Posterior vena cava (tissue), 2 donors: ENCODE results near the gene RRH. TPM values are rescaled to one million over a fixed set of nuclear protein-coding genes. Genes with fewer than 3 reads are reported as not detected.
"Not testable (repeated sequence)": the region's sequence is repeated elsewhere in the genome, so short reads cannot be mapped to it uniquely, and the experiment has no call there.

Experiments used
- DNase-seq: peaks from one replicate; pipeline ENCODE4 v3.0.0-alpha.2; 2020; ENCODE audit warnings: low spot score
- intact Hi-C, 2 donors: fragments of 100-400 bp; cut with DNase I; formaldehyde crosslinking; loops; one replicate each; pipeline versions ENCODE4 v1.14.1 to v1.14.2; 2022 to 2023
- total RNA-seq, 2 donors: library from RNA; stranded (reverse); fragmentation: NEBNext Ultra II Directional; extraction: Animal tissue kit (Norgen Biotek cat#: 25700); gene quantifications; one replicate each; pipeline ENCODE4 v1.2.1, GENCODE V29; 2021
- donor health status: DM: yes; HTN: yes; CAD: no.
- donor health status: DM: yes; HTN: yes; CAD: no.

The RRH gene
- total RNA-seq, 2 donors from 2014 or later, result 0.19 to 0.28 TPM

DNA sequence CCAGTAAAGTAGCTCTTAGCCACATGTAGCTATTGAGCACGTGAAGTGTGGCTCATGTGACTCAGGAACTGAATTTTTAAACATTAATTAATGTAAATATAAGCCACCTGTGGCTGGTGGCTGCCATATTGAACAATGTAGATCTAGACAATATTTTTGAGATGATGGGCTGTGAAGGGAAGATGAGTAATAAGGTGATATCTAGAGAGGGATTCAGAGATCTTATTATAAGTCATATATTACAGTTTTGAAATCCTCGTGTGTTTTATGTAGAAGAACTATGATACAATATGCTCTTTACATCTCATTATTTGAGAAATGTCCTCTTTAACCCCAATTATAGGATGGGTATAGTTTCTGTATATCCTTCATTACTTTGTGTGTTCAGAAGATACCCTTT is 6.6 kb upstream of the RRH start:
- no peak for DNase-seq
- intact Hi-C loops, result no loop called here

DNA sequence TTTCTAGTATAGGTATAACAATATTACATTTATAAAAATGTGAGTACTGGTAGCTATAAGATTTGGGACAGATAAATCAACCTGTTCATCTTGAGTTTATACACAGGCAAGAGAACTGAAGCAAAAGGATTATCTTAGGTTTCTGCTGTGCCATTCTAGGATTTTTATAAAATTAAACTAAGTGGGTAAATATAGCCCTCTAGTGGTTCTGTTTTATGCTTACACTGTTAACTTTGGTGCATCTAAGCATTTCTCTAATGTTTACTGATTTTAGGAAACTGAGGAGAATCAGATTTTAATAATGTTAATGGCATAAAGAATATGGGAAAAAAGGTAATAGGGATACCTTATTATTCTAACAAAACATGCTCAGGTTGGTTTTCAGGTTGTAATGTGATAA is 1.1 kb upstream of the RRH start:
- intact Hi-C loops, result no loop called here
- no peak for DNase-seq

DNA sequence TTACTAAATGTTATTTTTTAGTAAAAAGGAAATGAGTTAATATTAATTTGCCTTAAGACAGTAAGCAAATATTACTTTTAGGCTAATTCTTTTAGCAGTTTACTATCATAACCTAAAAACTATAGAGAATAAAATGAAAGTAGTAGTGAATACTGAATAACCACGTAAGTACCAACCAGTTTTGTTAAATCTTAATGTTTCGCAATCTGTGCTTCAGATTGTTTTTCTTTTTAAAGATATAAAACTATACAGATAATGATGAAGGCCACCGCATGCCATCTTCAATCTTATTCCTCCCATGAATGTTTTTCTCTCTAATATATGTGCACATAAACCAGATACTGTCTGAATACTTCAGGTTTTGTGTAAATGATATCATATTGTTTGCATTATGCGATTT is 6.0 kb downstream of the RRH start:
- intact Hi-C loops, result no loop called here
- no peak for DNase-seq

DNA sequence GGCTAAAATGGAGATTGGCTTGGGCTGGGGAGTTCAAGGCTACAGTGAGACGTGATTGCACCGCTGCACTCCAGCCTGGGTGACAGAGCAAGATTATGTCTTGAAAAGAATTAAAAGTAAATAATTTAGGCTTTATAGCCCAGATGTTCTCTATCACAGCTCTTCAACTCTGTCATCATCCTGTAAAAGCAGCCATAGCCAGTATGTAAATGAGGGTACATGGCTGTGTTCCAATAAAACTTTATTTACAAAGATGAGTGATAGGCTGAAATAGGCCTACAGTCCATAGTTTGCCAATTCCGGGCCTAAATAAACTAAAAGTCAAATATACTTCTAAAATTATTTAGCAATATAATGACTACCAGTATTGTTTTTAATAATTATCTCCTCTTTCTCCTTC is 9.2 kb downstream of the RRH start:
- intact Hi-C loops, result no loop called here
- no peak for DNase-seq

DNA sequence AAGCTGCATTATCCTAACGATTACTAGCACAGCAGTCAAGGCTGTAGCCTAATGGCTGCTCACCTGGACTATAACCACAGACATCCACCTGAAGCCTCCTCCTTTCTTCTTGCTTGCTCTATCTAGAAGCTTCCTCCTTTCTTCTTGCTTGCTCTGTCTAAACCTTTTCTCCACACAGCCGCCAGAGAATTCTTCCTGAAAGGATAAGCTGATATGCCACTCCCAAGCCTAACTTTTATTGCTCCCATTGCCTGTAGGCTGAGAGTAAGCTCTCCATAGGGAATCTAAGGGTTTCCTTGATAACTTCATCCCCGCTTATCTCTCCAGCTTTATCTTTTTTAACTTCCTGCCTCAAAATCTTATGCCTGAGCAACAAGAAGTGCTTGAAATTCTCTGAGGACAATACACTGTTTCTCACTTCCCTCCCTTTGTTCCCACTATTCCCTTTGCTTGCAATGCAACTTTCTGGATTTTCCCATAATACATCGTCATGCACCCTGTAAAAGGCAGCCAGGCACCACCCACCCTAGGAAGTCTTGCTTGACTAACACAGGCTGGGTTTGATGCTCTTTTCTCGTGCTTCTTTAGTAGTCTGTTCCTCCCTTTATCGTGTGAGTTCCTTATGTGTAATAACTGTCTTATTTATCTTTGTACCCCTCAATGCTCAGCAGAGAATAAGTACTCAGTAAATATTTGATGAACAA is 18.8 kb downstream of the RRH start:
- DNase-seq, result no peak
- intact Hi-C loops, result no loop called here

DNA sequence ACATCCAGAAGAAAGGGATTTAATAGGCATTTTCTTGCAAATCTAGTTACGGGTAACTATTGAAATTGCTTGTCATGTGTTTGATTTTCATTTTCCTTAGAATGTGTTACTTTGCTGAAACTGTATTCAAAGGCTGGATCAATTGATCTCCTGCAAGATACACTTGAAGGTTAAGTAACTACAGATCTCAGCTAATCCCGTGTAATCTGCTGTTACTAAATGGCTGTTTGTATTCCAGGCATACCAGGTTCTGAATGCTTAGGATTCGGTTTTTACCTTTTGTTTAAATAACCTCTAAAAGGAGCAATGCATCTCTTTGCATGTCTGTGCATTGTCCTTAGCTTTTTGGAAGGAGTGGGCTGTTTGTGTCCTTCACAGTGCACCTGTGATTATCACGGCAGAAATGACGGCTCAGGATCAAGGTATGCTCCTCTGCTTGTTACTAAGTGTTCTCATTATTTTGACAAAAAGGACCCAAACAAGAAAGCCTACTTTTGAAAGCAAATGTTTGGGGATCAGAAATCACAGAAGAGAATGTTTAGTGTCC is 20.2 kb downstream of the RRH start, which contains the start of gene LRIT3:
Gene LRIT3 (plus strand): TSS at position 212 of the 547 bp plus-strand sequence. CDS start 95 bp downstream, at position 307.
- intact Hi-C loops, result no loop called here
- no peak for DNase-seq

DNA sequence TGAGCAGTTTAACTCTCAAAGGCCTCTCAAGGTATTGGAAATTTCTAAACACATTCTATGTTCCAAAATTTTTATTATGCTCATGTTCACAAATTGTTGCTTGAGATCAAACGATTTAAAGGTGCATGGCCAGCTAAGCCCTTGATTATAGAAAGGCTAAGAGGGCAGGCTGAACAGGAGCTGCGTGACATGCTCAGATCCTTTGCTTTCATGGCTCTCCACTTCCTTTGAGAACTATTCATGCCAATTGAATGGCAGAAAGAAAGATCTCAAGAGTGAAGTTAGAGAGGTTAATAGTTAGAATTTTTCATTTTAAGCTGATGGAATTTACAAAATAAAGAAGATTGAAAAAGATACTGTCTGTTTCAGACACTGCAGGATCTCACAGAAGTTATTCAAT is 20.7 kb downstream of the RRH start:
- no peak for DNase-seq
- intact Hi-C loops, result no loop called here

DNA sequence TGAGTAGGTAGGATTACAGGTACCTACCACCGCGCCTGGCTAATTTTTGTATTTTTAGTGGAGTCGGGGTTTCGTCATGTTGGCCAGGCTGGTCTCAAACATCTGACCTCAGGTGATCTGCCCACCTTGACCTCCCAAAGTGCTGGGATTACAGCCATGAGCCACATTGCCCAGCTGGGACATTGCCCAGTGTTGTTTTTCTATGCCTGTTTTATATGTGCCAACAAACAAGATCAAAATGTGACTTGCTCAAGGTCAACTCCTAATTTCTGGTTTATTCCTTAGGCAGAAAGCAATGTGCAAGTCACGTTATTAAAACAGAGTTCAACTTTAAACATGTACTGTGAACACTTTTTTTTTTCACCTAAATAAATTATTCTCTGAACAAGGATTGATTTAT is 22.8 kb downstream of the RRH start:
- intact Hi-C loops, result no loop called here
- DNase-seq, result no peak

DNA sequence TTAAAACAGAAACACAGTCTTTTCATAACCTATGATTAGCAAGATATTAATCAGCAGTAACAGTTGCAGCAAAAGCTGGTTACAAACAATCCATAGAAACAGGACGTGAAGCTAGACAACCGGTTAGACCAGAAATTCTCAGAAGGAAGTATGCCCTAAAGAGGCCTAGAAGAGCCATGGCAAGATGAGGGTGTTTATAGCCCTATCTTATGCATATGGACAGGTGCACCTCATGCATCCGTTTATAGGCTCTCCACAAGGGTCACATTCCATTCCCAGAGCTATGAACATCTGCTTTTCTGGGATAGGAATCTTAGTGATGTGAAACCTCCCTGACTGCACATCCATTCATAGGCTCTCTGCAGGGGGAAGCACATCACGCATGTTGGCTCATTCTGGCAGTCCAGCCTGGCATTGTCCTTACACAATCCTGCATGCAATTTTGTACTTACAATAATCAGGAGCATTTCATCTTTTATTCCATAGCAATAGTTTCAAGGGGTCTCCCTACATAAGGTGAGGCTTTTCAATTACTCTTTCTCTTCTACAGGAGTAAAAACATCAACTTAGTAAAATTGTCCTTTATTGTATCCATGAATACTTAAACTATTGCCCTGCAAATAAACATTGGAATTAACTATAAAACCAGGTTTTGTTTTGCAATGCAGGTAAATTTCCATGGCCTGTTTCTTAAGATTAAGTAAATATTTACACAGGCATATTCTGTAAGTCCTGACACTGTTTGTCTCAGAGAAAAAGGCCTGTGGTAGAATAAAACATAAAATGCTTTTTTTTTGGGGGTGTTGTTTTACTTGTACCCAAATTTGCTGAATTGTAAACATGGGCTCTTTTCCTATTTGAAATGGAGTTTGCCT is 31.9 kb downstream of the RRH start:
- DNase-seq, intact Hi-C loops: not testable (repeated sequence)

DNA sequence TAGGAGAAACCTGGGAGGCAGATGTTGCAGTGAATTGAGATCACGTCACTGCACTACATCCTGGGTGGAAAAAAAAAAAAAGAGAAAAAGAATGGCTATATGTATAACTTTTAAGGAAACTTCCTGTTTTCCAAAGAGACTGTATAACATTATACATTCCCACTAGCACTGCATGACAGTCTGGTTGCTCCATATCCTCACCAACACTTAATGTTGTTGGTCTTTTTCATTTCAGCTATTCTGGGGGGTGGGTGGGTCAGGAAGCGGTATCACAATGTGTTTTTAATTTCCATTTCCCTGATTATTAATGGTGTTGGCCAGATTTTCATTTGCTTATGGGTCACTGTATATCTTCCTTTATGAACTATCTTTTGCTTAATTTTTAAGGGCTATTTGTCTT is 33.5 kb downstream of the RRH start:
- intact Hi-C loops, result no loop called here
- no peak for DNase-seq

DNA sequence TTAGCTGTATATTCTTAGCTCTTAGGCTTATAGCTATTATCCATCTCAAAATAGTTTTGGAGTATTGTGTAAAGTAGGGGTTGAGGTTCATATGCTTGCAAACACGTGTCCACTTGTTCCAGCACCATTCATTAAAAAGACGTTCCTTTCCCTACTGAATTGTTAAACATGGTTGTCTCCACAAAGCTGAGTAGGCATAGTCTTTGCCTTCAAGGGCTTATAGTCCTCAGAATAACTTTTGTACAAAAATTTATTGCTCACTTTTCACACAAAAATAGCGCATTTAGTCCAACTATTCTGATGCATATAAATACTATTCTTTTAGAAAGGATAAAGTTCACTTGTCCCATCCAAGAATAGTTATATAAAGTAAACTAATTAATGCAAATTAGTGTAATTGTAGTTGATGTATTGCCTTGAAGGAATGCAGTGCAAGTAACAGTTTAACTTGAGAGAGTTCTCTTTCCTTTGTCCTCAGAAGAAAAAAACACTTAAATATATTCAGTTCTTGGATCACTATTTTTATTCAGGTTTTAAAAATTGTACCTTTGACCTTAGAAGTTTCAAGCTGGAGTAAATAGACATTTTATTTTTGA is 34.2 kb downstream of the RRH start:
- intact Hi-C loops, result no loop called here
- DNase-seq, result no peak

DNA sequence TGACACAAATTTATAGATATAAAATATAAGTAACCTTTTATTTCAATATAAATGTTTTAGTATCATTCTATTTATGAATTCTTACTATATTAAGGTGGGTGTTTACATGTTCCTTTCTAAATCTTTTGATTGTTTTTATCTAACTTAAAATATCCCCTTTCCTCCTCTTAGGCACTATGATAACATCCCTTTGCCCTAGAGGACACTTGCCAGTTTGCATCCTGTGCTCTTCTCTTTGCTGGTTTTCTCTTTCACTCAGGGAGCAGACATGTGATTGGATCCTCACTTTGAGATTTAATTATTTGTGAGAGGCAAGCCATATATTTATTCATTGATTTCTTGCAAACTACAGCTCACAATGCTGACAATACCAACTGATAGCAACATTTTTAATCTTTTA is 36.4 kb downstream of the RRH start:
- no peak for DNase-seq
- intact Hi-C loops, result no loop called here

DNA sequence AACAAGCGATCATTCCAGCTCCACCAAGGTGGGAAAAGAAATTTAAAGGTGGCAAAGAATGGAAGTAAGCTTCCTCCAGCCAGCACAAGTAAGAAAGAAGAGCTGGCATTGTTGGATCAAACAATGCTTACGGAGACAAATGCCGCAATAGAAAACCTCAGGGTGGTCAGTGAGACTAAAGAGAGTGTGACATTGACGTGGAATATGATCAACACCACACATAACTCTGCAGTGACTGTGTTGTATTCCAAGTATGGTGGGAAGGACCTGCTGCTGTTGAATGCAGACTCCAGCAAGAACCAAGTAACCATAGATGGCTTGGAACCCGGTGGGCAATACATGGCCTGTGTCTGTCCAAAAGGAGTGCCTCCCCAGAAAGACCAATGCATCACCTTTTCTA is 42.3 kb downstream of the RRH start:
- DNase-seq, result no peak
- intact Hi-C loops, result no loop called here

DNA sequence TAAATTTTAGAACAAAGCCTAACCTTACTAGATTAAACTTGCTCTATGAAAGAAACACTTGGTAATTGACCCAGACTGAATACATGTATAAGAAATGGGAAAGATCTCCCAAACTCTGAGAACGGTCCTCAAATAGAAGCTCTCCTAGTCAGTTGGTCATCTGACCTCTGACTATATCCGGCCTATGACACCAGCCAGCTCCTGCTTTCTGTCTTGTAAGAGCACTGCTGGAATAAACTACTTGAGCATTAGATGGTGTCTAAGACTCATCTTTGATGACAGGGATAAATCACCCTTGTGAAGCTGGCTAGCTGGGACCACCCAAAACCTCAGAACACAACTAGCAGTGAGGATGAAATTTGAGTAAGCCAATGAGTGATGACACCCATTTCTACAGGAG is 44.3 kb downstream of the RRH start:
- DNase-seq, result no peak
- intact Hi-C loops, result no loop called here

DNA sequence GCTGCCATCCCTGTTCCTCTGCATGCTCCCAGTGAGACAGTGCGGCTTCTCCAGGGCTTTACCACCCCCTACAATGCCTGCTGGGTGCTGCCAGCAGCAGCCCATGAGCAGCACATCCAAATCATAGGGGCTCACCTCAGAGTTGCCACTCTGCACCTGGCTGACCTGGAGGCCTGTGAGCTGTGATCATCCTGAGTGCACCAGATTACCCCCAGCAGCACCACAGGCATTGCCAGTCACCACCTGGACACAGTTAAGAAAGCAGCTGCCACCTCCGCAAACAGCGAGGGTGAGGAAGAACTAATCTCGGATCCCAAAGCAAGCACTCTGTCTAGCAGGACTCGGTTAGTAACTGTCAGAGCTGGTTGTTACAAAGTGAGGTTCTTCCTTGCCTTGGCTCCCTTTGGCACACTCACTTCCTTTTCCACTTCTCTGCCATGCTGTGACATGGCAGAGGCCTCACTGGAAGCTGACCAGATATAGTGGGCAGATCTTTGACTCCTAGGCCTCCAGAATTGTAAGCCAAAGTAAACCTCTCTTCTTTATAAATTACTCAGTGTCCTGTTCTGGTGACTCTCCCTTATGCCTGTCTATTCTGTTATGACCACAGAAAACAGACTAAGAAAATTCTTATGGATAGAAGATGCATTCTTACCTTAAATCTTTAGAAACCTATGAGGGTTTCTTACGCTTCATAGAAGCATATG is 45.3 kb downstream of the RRH start:
- intact Hi-C loops, result no loop called here
- no peak for DNase-seq

DNA sequence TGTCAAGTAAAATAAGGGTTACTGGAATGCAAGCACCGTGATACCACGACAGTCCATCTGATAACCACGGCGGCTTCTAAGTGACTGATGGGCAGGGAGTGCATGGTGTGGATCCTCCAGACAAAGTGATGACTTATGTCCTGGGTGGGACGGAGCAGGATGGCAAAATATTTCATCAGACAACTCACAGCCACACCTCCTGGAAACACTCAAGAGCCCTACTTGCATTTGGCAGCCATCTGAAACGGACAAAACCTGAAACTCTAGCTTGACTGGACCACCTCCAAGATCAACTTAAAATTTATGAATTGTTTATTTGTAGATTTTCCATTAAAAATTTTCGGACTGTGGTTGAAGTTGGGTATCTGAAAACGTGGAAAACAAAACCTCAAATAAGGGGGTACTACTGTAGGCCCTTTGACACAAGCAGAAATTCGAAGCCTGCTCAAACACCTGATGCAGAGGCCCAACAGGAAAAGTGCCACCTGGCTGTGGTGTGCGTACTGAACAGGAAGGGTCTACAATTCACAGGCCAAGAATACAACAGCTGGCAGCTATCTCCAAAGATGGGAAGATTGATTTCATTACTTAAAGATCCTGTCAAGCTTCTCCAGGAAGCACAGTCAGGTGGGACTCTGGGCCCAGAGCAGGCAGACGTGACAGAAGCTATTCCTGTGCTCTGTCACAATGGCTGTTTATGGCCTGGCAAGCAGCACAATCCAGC is 46.2 kb downstream of the RRH start:
- no peak for DNase-seq
- intact Hi-C loops, result no loop called here

DNA sequence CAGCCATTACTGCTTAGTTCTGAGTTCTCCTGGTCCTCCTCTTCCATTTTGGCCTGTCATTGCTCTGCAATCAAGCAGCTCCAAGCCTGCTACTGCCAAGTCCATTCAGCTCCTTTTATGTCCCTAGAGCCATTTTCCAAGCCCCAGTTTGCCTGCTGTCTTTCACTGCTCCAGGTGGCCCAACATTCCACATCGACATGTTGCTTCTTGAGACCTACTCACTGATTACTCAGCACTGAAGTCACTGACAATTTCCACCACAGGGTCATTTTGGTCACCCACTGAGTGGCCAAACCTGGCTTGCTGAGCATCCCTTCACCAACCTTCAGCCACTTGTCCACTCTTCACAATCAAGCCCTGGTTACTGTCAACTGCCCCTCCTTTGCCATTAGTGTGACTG is 47.3 kb downstream of the RRH start:
- intact Hi-C loops, result no loop called here
- no peak for DNase-seq

DNA sequence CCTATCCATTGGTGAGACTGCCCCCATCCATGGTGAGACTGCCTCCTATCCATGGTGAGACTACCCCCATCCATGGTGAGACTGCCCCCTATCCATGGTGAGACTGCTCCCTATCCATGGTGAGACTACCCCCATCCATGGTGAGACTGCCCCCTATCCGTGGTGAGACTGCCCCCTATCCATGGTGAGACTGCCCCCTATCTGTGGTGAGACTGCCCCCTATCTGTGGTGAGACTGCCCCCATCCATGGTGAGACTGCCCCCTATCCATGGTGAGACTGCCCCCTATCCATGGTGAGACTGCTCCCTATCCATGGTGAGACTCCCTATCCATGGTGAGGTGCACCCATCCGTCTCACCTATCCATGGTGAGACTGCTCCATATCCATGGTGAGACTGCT is 47.8 kb downstream of the RRH start:
- intact Hi-C loops, DNase-seq: not testable (repeated sequence)
